Measurements from ENCODE around the gene CCDC134. TPM values are rescaled to one million over a fixed set of nuclear protein-coding genes. Genes with fewer than 3 reads are reported as not detected.

The CCDC134 gene
- total RNA-seq, 4 donors from 2014 or later: 1.6 to 3.5 (median 3.4) TPM

DNA sequence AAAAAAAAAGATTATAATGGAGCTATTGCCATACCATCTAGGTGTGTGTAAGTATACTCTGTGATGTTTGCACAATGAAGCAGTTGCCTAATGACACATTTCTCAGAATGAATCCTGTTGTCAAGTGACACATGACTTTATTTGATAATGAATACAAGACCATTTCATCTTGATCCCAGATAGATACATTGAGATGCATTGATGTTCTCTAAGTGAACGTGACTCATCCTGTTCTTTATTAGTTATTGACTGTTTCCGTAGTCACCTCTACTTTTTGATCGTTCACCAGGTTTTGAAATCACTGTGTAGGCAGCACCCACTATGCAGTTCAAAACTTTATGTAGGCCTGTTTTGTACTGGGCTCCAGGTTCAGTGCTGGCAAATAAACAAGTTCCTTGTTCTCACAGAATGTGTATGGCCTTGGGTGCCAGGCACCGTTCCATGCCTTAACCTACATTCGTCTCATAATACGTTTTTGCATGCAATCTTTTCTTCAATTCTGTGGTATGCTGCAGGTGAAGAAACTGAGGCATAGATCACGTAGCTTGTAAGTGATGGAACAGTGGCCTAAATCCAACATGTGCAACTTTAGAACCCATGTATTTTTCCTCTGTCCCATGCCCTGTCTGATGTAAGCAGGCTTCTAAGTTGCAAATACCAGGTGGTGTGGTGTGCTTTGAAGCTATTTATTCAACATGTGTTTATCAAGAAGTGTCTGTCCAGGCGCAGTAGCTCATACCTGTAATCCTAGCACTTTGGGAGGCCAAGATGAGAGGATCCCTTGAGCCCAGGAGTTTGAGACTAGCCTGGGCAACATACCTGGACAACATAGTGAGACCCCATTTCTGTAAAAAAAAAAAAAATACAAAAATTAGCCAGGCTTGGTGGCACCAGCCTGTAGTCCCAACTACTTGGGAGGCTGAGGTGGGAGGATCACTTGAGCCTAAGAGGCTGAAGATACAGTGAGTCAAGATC, 42.8 kb downstream of the CCDC134 start:
- no peak for DNase-seq (ENCODE audit: low spot score)
- TF ChIP-seq, protein P1, sequence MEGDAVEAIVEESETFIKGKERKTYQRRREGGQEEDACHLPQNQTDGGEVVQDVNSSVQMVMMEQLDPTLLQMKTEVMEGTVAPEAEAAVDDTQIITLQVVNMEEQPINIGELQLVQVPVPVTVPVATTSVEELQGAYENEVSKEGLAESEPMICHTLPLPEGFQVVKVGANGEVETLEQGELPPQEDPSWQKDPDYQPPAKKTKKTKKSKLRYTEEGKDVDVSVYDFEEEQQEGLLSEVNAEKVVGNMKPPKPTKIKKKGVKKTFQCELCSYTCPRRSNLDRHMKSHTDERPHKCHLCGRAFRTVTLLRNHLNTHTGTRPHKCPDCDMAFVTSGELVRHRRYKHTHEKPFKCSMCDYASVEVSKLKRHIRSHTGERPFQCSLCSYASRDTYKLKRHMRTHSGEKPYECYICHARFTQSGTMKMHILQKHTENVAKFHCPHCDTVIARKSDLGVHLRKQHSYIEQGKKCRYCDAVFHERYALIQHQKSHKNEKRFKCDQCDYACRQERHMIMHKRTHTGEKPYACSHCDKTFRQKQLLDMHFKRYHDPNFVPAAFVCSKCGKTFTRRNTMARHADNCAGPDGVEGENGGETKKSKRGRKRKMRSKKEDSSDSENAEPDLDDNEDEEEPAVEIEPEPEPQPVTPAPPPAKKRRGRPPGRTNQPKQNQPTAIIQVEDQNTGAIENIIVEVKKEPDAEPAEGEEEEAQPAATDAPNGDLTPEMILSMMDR (IDR thresholded peaks at IDR 0.05): no peak
- no peak for ATAC-seq (ENCODE audit: low FRiP score)

DNA sequence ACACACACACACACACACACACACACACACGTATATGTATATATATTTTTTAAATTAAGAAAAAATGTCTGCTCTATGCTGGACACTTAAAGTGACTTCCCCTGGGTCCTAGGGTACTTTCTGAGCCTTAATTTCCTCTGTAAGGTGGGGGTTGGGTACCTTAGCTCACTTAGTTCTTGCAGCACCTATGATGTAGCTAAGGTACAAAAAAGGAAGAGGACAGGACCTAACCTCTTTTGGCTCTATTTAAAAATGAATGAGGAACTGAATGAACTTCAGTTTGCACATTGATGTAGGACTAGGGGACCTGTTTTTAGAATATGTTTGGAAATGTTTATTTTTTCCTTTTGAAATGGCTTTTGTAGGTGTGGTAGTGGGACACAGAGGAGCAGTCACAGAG, 43.6 kb downstream of the CCDC134 start:
- DNase-seq (ENCODE audit: low spot score): no peak
- TF ChIP-seq, protein P1 (IDR thresholded peaks at IDR 0.05): no peak
- no peak for ATAC-seq (ENCODE audit: low FRiP score)

DNA sequence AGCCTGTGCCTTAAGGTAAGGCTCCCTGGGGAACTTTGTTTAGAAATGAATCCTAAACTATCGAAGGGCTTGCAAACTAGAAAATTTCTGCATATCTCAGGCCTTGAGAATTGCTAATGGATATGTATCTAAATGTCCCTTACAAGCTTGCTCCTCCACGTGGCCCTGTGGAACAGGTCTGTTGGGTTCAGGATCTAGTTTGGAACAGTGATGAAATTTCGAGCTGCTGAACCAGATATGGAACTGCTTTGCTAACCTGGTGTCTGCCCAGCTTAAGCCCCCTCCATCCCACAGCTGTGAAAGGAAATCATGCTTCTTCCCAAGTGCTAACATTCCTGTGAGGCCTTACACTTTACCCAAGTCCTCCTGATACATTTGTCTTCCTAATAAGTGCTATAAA, 44.0 kb downstream of the CCDC134 start:
- no peak for DNase-seq (ENCODE audit: low spot score)
- TF ChIP-seq, protein P1 (IDR thresholded peaks at IDR 0.05): no peak
- no peak for ATAC-seq (ENCODE audit: low FRiP score)

DNA sequence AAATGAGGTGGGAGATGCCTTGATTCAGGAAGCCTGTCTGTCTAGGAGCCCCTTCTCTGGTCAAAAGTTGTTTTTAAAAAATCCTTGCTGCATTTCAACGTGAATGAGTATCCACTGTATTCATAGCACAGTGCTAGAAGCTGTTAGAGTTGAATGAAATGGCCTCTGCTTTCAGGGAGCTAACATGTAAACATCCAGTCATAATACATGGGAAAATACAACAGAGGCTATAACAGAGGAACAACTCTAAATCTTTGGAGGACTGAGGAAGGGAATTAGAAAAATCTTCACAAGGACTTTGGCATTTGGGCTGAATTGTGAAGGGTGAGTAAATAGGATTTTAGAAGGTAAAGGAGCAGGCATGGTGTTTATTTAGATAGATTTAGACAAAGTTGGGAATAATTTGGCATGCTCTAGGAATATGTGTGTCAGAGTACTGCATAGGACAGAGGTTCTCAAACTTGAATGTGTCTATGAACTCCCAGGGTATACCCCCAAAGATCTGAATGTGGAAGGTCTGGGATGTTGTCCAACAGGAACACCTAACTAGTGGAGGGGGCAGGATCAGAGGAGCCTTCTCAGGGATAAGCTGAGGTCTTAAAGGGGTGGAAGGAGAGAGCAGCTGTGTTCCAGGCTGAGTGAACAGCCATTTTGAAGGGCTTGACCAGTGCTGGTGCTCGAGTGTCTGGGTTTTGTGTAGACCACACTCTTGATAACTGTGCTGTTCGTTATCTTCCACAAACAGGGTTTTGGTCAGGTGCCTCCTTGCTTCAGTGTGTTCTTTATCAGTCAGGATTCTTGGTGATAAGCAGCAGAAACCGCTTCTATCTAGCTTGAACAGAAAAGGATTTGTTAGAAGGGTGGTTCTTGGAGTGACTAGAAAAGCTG, 45.1 kb downstream of the CCDC134 start:
- DNase-seq (ENCODE audit: low spot score) (no peak), ATAC-seq (ENCODE audit: low FRiP score) (no peak)
- TF ChIP-seq, protein P1 (IDR thresholded peaks at IDR 0.05): no peak

DNA sequence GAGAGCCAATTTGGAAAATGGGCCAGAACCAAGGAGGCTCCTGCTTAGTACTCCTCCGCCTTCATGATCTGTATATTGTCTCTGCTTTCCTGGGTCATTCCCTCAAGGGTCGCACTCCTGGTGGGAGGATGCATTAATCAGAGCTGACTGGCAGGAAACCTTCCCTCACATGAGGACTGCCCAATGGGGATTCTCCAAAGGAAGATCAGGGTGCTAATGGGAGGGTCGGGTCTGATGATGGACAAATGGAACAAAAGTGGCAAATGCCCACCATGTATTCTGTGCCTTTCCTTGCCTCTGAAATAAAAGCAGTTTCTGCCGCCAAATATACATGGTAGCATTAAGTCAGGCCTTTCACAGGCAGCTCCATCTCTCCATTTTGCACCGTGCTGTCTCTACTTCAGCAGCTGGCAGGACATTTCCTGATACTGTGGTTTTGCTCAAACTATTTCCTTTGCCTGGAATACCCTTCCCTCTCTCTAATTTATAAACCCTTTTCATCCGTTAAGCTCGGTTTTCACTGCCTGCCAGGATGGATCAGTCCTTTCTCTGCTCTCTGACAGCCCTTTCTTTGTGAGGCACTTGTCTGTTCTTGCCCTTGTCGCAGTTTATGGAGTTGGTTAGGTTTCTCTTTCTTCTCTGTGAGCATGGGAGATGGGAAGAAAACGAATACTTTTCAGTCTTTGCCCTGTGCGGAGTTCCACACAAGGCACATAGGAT, 45.9 kb downstream of the CCDC134 start:
- DNase-seq (ENCODE audit: low spot score) (no peak), ATAC-seq (ENCODE audit: low FRiP score) (no peak)
- TF ChIP-seq, protein P1 (IDR thresholded peaks at IDR 0.05): no peak

DNA sequence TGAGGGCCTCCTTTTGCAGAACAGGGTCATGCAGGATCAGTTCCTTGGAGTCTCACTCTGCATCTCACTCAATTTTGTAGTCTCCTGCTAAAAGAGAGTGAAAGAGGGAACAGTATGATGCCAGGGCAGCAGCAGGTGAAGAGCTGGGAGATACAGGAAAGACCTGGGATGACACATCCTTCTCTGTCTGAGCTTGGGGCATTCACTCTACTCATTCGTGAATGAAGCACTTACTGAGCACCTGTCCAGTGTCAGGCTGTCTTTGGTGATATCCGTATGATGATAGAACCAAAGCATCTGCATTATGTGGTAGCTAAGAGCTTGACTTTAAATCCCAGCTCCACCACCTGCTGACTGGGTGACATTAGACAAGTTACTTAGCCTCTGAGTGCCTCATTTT, 46.8 kb downstream of the CCDC134 start:
- TF ChIP-seq, protein P1 (IDR thresholded peaks at IDR 0.05): no peak
- no peak for DNase-seq (ENCODE audit: low spot score)
- no peak for ATAC-seq (ENCODE audit: low FRiP score)

Measured in omental fat pad (tissue), 4 donors.